Mesenchymal stem cell (in vitro differentiated cells and primary cell): ENCODE results near the gene NTN5.
"Not testable (repeated sequence)": the region's sequence is repeated elsewhere in the genome, so short reads cannot be mapped to it uniquely, and the experiment has no call there.

Source experiments
- DNase-seq: peaks from one replicate; pipeline ENCODE4 v3.0.0-alpha.2; 2013
- H2AFZ ChIP-seq: one replicate; pipeline ENCODE4 v1.6.1; 2013; ENCODE audit warnings: low read depth, mild to moderate bottlenecking, control low read depth, inconsistent platforms, low read length, moderate library complexity
- H2AK5ac ChIP-seq: 2 replicates; pipeline ENCODE4 v1.6.1; 2013; ENCODE audit warnings: low read length, moderate library complexity, mild to moderate bottlenecking, inconsistent platforms; ENCODE audit not compliant: severe bottlenecking
- H2BK120ac ChIP-seq: one replicate; pipeline ENCODE4 v1.6.1; 2013; ENCODE audit warnings: low read depth, mild to moderate bottlenecking, inconsistent platforms, low read length, moderate library complexity
- H2BK12ac ChIP-seq, 2 experiments: one replicate each; pipeline ENCODE4 v1.6.1; 2013; ENCODE audit warnings: inconsistent platforms in 2 of 2, low read length in 2 of 2, mild to moderate bottlenecking in 2 of 2, moderate library complexity in 2 of 2, control low read depth in 1 of 2
- H2BK15ac ChIP-seq: one replicate; pipeline ENCODE4 v1.6.1; 2013; ENCODE audit warnings: mild to moderate bottlenecking, low read depth, inconsistent platforms; ENCODE audit not compliant: poor library complexity, severe bottlenecking
- H2BK5ac ChIP-seq: 2 replicates; pipeline ENCODE4 v1.6.1; 2013; ENCODE audit warnings: low read depth, mild to moderate bottlenecking, low read length, control low read depth, inconsistent platforms; ENCODE audit not compliant: poor library complexity, severe bottlenecking
- H3K14ac ChIP-seq, 2 experiments: one replicate each; pipeline ENCODE4 v1.6.1; 2013; ENCODE audit warnings: inconsistent platforms in 2 of 2, low read length in 2 of 2, control low read depth in 1 of 2, mild to moderate bottlenecking in 1 of 2, moderate library complexity in 1 of 2
- H3K18ac ChIP-seq, 2 experiments: one replicate each; pipeline ENCODE4 v1.6.1; 2013; ENCODE audit warnings: inconsistent platforms in 2 of 2, low read length in 2 of 2, control low read depth in 1 of 2, low read depth in 1 of 2, mild to moderate bottlenecking in 1 of 2
- H3K23ac ChIP-seq, 2 experiments: one replicate each; pipeline ENCODE4 v1.6.1; 2013; ENCODE audit warnings: inconsistent platforms in 2 of 2, low read length in 2 of 2, mild to moderate bottlenecking in 2 of 2, moderate library complexity in 2 of 2, control low read depth in 1 of 2
- H3K27ac ChIP-seq: 2 replicates; pipeline ENCODE4 v1.5.1; 2013; ENCODE audit warnings: mild to moderate bottlenecking, moderate library complexity, low read length, control low read depth, inconsistent platforms; ENCODE audit not compliant: poor library complexity, severe bottlenecking
- H3K27me3 ChIP-seq, 2 experiments: 2 replicates each; pipeline versions ENCODE4 v1.6.1 to v1.7.0; 2013; ENCODE audit warnings: low read length in 2 of 2, mild to moderate bottlenecking in 2 of 2, moderate library complexity in 2 of 2, control low read depth in 1 of 2, inconsistent platforms in 1 of 2; ENCODE audit not compliant: control insufficient read depth in 1 of 2, insufficient read depth in 1 of 2
- H3K36me3 ChIP-seq, 2 experiments: 2 replicates each; pipeline versions ENCODE4 v1.6.1 to v1.7.0; 2013; ENCODE audit warnings: low read length in 2 of 2, control low read depth in 1 of 2, inconsistent platforms in 1 of 2, low read depth in 1 of 2, mild to moderate bottlenecking in 1 of 2; ENCODE audit not compliant: insufficient read depth in 2 of 2, control insufficient read depth in 1 of 2
- H3K4ac ChIP-seq, 2 experiments: one replicate each; pipeline ENCODE4 v1.6.1; 2013; ENCODE audit warnings: inconsistent platforms in 2 of 2, low read length in 2 of 2, mild to moderate bottlenecking in 2 of 2, moderate library complexity in 2 of 2, control low read depth in 1 of 2, low read depth in 1 of 2
- H3K4me1 ChIP-seq: 2 replicates; pipeline ENCODE4 v1.6.1; 2013; ENCODE audit warnings: low read depth, low read length, control low read depth; ENCODE audit not compliant: control insufficient read depth, insufficient read depth
- H3K4me2 ChIP-seq: 2 replicates; pipeline ENCODE4 v1.6.1; 2013; ENCODE audit warnings: low read length, mild to moderate bottlenecking, inconsistent platforms; ENCODE audit not compliant: poor library complexity, severe bottlenecking
- H3K4me3 ChIP-seq, 2 experiments: 2 replicates each; pipeline versions ENCODE4 v1.5.1 to v1.7.0; 2013; ENCODE audit warnings: low read length in 2 of 2, mild to moderate bottlenecking in 2 of 2, control low read depth in 1 of 2, low read depth in 1 of 2; ENCODE audit not compliant: insufficient read depth in 1 of 2
- H3K79me1 ChIP-seq: replicated peaks from 2 replicates; pipeline ENCODE4 v1.6.1; 2013; ENCODE audit warnings: mild to moderate bottlenecking, control low read depth, low read length, inconsistent platforms; ENCODE audit not compliant: poor library complexity, severe bottlenecking
- H3K9ac ChIP-seq: 2 replicates; pipeline ENCODE4 v1.7.0; 2013; ENCODE audit warnings: mild to moderate bottlenecking, low read length, moderate library complexity
- H3K9me3 ChIP-seq: 2 replicates; pipeline ENCODE4 v1.7.0; 2013; ENCODE audit warnings: mild to moderate bottlenecking, low read length; ENCODE audit not compliant: control insufficient read depth
- H4K8ac ChIP-seq: one replicate; pipeline ENCODE4 v1.6.1; 2013; ENCODE audit warnings: inconsistent platforms, mild to moderate bottlenecking, low read length, moderate library complexity
- H4K91ac ChIP-seq: one replicate; pipeline ENCODE4 v1.6.1; 2013; ENCODE audit warnings: mild to moderate bottlenecking, low read length, inconsistent platforms
- WGBS: methylation state at CpG from one replicate; pipeline ENCODE4 v1.1.7; 2013; ENCODE audit warnings: mixed read lengths; 5-methylcytosine and 5-hydroxymethylcytosine counted together

Gene NTN5

DNA sequence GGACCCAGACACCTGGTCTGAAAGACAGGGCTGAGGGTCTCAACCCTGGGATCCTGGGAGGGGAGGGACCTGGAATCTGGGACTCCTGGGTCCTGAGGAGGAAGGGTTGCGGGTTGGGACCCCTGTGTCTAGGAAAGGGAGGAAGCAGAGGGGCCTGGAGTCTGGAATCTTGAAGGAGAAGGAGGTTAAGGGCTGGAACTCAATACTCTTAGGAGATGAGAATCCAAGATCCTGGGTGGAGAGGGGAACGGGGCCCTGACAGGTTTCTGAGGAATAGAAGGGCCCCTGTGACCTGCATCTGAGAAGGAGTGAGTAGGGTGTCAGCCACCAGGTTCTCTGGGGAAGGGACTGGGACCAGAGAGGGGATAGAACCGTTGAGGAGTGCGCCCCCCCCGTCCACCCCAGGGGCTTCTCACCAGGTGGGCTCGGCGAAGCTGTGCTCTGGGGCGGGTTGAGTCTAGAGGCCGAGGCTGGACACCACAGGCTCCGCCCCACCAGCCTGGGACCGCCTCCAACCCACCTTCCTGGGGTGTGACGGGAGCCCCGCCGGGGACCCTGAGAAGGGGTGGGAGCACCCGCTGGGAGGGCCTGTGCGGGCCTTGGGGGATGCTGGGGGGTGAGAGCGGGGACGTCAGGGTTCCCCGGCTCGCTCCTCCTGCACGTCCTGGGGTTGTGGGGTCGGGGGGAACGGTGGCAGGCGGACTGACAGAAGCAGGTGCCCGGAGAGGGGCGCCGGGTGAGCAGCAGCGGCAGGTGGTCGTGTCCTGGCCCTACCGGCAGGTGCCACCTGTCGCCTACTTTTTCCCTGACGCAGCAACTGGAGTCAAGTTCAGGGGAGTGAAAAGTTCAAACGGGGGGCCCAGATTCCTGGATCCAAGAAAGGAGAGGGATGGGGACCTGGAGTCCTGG, 46.7 kb upstream of the NTN5 start, which contains the start of gene MAMSTR:
Gene MAMSTR (minus strand): TSS at position 463 of the 909 bp plus-strand sequence. CDS start 694 bp downstream, outside the sequence.
- WGBS, result 89% methylated on average over 32 of the region's 33 CpGs

DNA sequence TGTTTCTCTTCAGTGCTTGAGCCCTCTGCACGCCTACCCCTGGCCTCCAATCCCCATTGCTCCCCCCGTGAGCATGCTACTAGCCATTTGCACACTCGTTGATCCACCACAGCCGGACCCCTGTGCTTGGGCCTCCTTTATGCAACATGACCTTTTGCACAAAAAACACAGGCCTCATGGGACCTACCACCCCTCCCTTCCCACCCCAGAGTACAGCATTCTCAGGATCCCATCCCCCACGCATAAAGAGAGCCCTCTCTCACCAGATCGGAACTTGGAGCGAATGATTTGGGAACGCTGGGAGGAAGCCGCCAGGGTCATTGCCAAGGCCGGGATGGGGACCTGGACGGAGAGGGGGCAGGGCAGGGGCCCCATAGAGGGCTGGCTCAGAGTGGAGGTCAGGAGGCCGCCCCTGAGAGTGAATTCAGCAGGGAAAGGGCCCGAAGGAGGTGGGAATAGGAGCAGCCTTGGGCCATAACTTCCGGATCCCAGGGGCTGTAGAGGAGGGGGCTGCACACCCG, 46.0 kb upstream of the NTN5 start:
- Histone ChIP-seq H2BK15ac (no peak overlapping the region), H3K36me3 (no peaks in the 10 kb centered on the region), H3K9me3 (no peaks in the 10 kb centered on the region), H3K9ac (no peak overlapping the region), H4K91ac (no peak overlapping the region), H3K14ac (no peak overlapping the region), H3K27me3 (no peaks in the 10 kb centered on the region), H3K4me2 (no peak overlapping the region), H3K4me1 (peaks cover 22% of the 10 kb centered on the region), H2AFZ (no peak overlapping the region), H3K23ac (no peak overlapping the region), H3K18ac (no peak overlapping the region), H2AK5ac (no peak overlapping the region), H3K4ac (no peak overlapping the region), H4K8ac (no peak overlapping the region), H3K79me1 (peaks cover 8% of the 10 kb centered on the region), H2BK5ac (no peak overlapping the region), H3K4me3 (no peak overlapping the region), H2BK12ac (peak overlapping the region in 1 of 2 experiments; percentile 70), H3K27ac (no peak overlapping the region), H2BK120ac (no peak overlapping the region)
- no peak for DNase-seq
- WGBS, result 71% methylated on average over 15 of the region's 15 CpGs

More for the DNA sequence above, 46.7 kb upstream of the NTN5 start, which contains the start of gene MAMSTR:
- H2BK120ac ChIP-seq, result peak within 1 kb of the TSS; percentile 77
- H3K9ac ChIP-seq, result peak within 1 kb of the TSS; percentile 88
- peak within 1 kb of the TSS in 1 of 2 experiments; percentile 84 for H3K4me3 ChIP-seq
- no peak within 1 kb of the TSS for H3K4me2 ChIP-seq
- H3K23ac ChIP-seq, result no peak within 1 kb of the TSS
- H3K79me1 ChIP-seq, result peaks cover 8% of the 10 kb centered on the region
- H2BK15ac ChIP-seq, result peak within 1 kb of the TSS; percentile 64
- peak within 1 kb of the TSS; percentile 69 to 85 for H3K4ac ChIP-seq
- no peak within 1 kb of the TSS for H3K27ac ChIP-seq
- DNase-seq, result no peak
- H3K27me3 ChIP-seq, result no peaks in the 10 kb centered on the region
- peak within 1 kb of the TSS; percentile 66 for H2AFZ ChIP-seq
- H2AK5ac ChIP-seq, result no peak within 1 kb of the TSS
- peak within 1 kb of the TSS in 1 of 2 experiments; percentile 70 for H2BK12ac ChIP-seq
- H2BK5ac ChIP-seq, result no peak within 1 kb of the TSS
- H3K36me3 ChIP-seq, result no peaks in the 10 kb centered on the region
- H4K8ac ChIP-seq, result peak within 1 kb of the TSS; percentile 55
- peak within 1 kb of the TSS; percentile 28 for H4K91ac ChIP-seq
- H3K9me3 ChIP-seq, result no peaks in the 10 kb centered on the region
- peak within 1 kb of the TSS; percentile 47 to 56 for H3K18ac ChIP-seq
- H3K14ac ChIP-seq, result no peak within 1 kb of the TSS
- peaks cover 22% of the 10 kb centered on the region for H3K4me1 ChIP-seq

DNA sequence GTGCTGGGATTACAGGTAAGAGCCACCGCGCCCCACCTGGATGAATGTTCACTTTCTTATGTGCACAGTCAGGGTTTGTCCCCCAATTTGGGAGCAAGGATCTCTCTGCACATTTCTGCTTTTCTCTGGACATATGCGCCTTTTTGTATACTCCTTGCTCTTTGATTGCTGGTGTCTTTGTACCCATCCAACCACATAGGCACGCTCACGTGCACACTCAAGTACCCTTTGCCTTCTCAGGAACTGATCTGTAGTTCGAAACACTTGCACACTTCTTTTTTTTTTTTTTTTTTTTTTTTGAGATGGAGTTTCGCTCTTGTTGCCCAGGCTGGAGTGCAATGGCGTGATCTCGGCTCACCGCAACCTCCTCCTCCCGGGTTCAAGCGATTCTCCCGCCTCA, 45.3 kb upstream of the NTN5 start:
- H3K23ac ChIP-seq, H3K4ac ChIP-seq, DNase-seq, H2BK5ac ChIP-seq, H3K9ac ChIP-seq, H2BK12ac ChIP-seq, H3K4me3 ChIP-seq, H2AFZ ChIP-seq, H3K18ac ChIP-seq, H3K9me3 ChIP-seq, H2BK120ac ChIP-seq, H3K27ac ChIP-seq, H3K4me2 ChIP-seq, H3K14ac ChIP-seq, H3K36me3 ChIP-seq, H2AK5ac ChIP-seq, H4K8ac ChIP-seq, H4K91ac ChIP-seq, H3K27me3 ChIP-seq, H2BK15ac ChIP-seq: not testable (repeated sequence)
- WGBS, result 93% methylated on average over 12 of the region's 13 CpGs
- Histone ChIP-seq H3K4me1 (peaks cover 27% of the 10 kb centered on the region), H3K79me1 (peaks cover 14% of the 10 kb centered on the region)
